Left lung (tissue), 14 donors: ENCODE data around the gene GJC2. TPM values are rescaled to one million over a fixed set of nuclear protein-coding genes. Genes with fewer than 3 reads are reported as not detected.

Experiments
- ATAC-seq: fragments of 200-7000 bp; cut with Tn5 transposase; one replicate; pipeline ENCODE4 v1.9.1; 2020; ENCODE audit warnings: moderate library complexity
- DNase-seq, 4 donors: peaks; one replicate each; pipeline ENCODE4 v3.0.0-alpha.2; 2013 to 2020
- H3K27ac ChIP-seq, 2 donors: fragments of 200-600 bp; sonication (generic) in 1 of 2; one replicate each; pipeline versions ENCODE4 v1.5.0 to v1.8.0; 2020 to 2021
- H3K27me3 ChIP-seq, 2 donors: fragments of 200-600 bp; sonication (generic) in 1 of 2; one replicate each; pipeline versions ENCODE4 v1.5.0 to v1.8.0; 2020 to 2021
- H3K36me3 ChIP-seq, 2 donors: fragments of 200-600 bp; sonication (generic) in 1 of 2; one replicate each; pipeline versions ENCODE4 v1.5.0 to v1.8.0; 2020 to 2021
- H3K4me1 ChIP-seq, 2 donors: fragments of 200-600 bp; one replicate each; pipeline ENCODE4 v1.8.0; 2021
- H3K4me3 ChIP-seq, 2 donors: fragments of 200-600 bp; sonication (generic) in 1 of 2; one replicate each; pipeline versions ENCODE4 v1.5.0 to v1.8.0; 2020 to 2021; ENCODE audit warnings: mild to moderate bottlenecking in 1 of 2
- H3K9me3 ChIP-seq, 2 donors: fragments of 200-600 bp; sonication (generic) in 1 of 2; one replicate each; pipeline versions ENCODE4 v1.5.0 to v1.8.0; 2020 to 2021
- intact Hi-C, 2 donors: fragments of 100-400 bp; cut with DNase I; formaldehyde crosslinking; loops; one replicate each; pipeline versions ENCODE4 v1.11.2 to v1.14.2; 2022
- long read RNA-seq, 12 donors: library from polyadenylated mRNA in 2 of 12; unstranded in 2 of 12; transcript quantifications; one replicate each; pipeline ENCODE4 v2.0.0 and lab custom pipeline, GENCODE V29; 2019 to 2026
- polyA plus RNA-seq, 6 donors: library from polyadenylated mRNA; unstranded; fragments of 120-200 nt; gene quantifications; one replicate each; pipeline ENCODE4 v1.2.1, GENCODE V29; 2013; ENCODE audit not compliant: insufficient read length in 6 of 6
- total RNA-seq, 2 donors: library from RNA; stranded (reverse); fragmentation: NEBNext Ultra II Directional; extraction: Animal tissue kit (Norgen Biotek cat#: 25700); gene quantifications; one replicate each; pipeline ENCODE4 v1.2.1, GENCODE V29; 2021
- TF ChIP-seq, protein P1 (sequence below), 2 donors: fragments of 200-600 bp; sonication (generic) in 1 of 2; IDR thresholded peaks; one replicate each; pipeline versions ENCODE4 v1.5.0 to v1.8.0; 2021; ENCODE audit warnings: antibody characterized with exemption in 2 of 2
- donor health status: DM: no; HTN: yes; CAD: no.
- donor health status: DM: no; HTN: no; CAD: no.

Gene GJC2
- 1 to 10 TPM; 2.3 to 4.9 TPM for total RNA-seq
- polyA plus RNA-seq, result 1 to 10 TPM; 2.3 to 4.2 (median 3.1) TPM
- long read RNA-seq, donor 1, partial matches to known transcripts, result 10 of 12 reads
- long read RNA-seq, donor 1, other reads (novel, unspliced or antisense), result 0 of 12 reads
- long read RNA-seq, donor 2, partial matches to known transcripts, result 0 of 2 reads
- long read RNA-seq, donor 2, other reads (novel, unspliced or antisense), result 0 of 2 reads
- long read RNA-seq, donor 3, partial matches to known transcripts, result 0 of 2 reads
- long read RNA-seq, donor 3, other reads (novel, unspliced or antisense), result 0 of 2 reads
- long read RNA-seq, donor 4, result 0 reads
- long read RNA-seq, donor 5, partial matches to known transcripts, result 0 of 2 reads
- long read RNA-seq, donor 5, other reads (novel, unspliced or antisense), result 0 of 2 reads
- long read RNA-seq, donor 6, result 0 reads
- long read RNA-seq, donor 7, result 0 reads
- long read RNA-seq, donor 8, result 0 reads
- long read RNA-seq, donor 9, result 0 reads
- long read RNA-seq, donor 10, result 0 reads
- long read RNA-seq, donor 11, transcript GJC2-201 (2 exons, 2,243 nt), result major isoform, 11 of 11 reads
- long read RNA-seq, donor 11, partial matches to known transcripts, result 0 of 11 reads
- long read RNA-seq, donor 11, other reads (novel, unspliced or antisense), result 0 of 11 reads
- long read RNA-seq, donor 12, partial matches to known transcripts, result 0 of 1 reads
- long read RNA-seq, donor 12, other reads (novel, unspliced or antisense), result 0 of 1 reads

GRCh38 chr1:228149406-228150119, at the start of gene GJC2:
GJC2 (plus strand) TSS chr1:228149930; CDS start chr1:228157759, 7,829 bp downstream.
- TF ChIP-seq, protein P1, sequence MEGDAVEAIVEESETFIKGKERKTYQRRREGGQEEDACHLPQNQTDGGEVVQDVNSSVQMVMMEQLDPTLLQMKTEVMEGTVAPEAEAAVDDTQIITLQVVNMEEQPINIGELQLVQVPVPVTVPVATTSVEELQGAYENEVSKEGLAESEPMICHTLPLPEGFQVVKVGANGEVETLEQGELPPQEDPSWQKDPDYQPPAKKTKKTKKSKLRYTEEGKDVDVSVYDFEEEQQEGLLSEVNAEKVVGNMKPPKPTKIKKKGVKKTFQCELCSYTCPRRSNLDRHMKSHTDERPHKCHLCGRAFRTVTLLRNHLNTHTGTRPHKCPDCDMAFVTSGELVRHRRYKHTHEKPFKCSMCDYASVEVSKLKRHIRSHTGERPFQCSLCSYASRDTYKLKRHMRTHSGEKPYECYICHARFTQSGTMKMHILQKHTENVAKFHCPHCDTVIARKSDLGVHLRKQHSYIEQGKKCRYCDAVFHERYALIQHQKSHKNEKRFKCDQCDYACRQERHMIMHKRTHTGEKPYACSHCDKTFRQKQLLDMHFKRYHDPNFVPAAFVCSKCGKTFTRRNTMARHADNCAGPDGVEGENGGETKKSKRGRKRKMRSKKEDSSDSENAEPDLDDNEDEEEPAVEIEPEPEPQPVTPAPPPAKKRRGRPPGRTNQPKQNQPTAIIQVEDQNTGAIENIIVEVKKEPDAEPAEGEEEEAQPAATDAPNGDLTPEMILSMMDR (IDR thresholded peaks at IDR 0.05), result no peak
- ATAC-seq, result peak; percentile 43
- peak in 3 of 4 donors; percentile 33 to 69 (median 65) for DNase-seq
- Histone ChIP-seq H3K9me3 (no peaks in the 10 kb centered on the region), H3K4me3 (peak within 1 kb of the TSS in 1 of 2 donors; percentile 23), H3K36me3 (peaks cover 0 to 56% of the 10 kb centered on the region in 2 donors), H3K27ac (peak within 1 kb of the TSS; percentile 79 to 81), H3K27me3 (no peaks in the 10 kb centered on the region), H3K4me1 (peaks cover 6 to 59% of the 10 kb centered on the region in 2 donors)
- intact Hi-C loops, result no loop called here

- Histone ChIP-seq H3K9me3 (no peaks in the 10 kb centered on the region), H3K4me1 (peaks cover 7 to 72% of the 10 kb centered on the region in 2 donors), H3K36me3 (peaks cover 2 to 62% of the 10 kb centered on the region in 2 donors), H3K27me3 (no peaks in the 10 kb centered on the region), H3K27ac (peak overlapping the region in 1 of 2 donors; percentile 92), H3K4me3 (peak overlapping the region in 1 of 2 donors; percentile 97)
- intact Hi-C loops, result no loop called here
- TF ChIP-seq, protein P1 (IDR thresholded peaks at IDR 0.05), result no peak
- ATAC-seq (no peak), DNase-seq (no peak)
These were observed 48.7 kb upstream of the GJC2 start for GRCh38 chr1:228100822-228101613.

GRCh38 chr1:228101614-228101993, 48.1 kb upstream of the GJC2 start:
- intact Hi-C loops, result no loop called here
- Histone ChIP-seq H3K4me3 (peak overlapping the region; percentile 97 to 99), H3K36me3 (peaks cover 2 to 62% of the 10 kb centered on the region in 2 donors), H3K9me3 (no peaks in the 10 kb centered on the region), H3K4me1 (peaks cover 7 to 66% of the 10 kb centered on the region in 2 donors), H3K27ac (peak overlapping the region in 1 of 2 donors; percentile 92), H3K27me3 (no peaks in the 10 kb centered on the region)
- DNase-seq (peak in 1 of 4 donors; percentile 77), ATAC-seq (no peak)
- TF ChIP-seq, protein P1 (IDR thresholded peaks at IDR 0.05), result no peak

DNA sequence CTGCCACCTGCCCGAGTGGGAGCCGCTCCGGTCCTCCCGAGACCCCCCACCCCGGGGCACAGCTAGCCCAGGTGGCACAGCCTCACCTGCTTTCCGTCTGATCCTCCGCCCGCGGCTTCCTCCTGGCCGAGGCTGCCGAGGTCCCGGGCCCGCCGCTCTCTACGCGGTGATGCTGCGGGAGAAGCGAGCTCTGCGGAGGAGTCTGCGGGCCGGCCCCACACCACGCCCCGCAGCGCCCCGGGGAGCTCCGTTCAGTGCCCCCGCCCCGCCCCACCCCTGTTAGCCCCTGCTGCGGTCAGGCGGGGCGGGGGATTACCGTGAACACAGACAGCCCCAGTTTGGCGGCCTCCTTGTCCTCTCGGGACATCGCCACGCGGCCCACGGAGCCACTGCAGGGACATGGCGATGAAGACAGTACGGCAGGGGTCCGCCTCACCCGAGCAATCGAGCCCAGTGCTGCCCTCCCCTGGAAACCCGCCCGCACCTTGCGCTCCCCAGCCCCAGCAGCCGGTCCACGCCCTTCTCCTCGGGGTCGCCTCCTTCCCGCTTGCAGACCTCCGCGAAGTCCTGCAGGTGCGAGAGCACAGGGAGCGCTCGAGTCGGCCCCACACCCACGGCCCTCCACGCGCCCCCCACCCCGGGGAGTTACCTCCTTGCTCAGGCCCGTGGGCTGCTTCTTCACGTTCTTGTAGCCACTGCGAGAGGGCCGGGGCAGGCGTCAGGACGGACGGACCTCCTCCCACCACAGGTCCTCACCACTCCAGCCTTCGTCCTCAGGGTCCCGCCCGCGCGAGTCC, 47.5 kb upstream of the GJC2 start:
- TF ChIP-seq, protein P1 (IDR thresholded peaks at IDR 0.05), result no peak
- peak overlapping the region; percentile 97 to 99 for H3K4me3 ChIP-seq
- ATAC-seq, result peak; percentile 23
- no peaks in the 10 kb centered on the region for H3K9me3 ChIP-seq
- peak overlapping the region; percentile 85 to 92 for H3K27ac ChIP-seq
- H3K36me3 ChIP-seq, result peaks cover 2 to 62% of the 10 kb centered on the region in 2 donors
- intact Hi-C loops, result no loop called here
- peaks cover 7 to 62% of the 10 kb centered on the region in 2 donors for H3K4me1 ChIP-seq
- no peaks in the 10 kb centered on the region for H3K27me3 ChIP-seq
- peak in 2 of 4 donors; percentile 26 to 88 for DNase-seq
